WI38 (cell line): ENCODE data around the gene SLC22A25.
"Not testable (repeated sequence)": the region's sequence is repeated elsewhere in the genome, so short reads cannot be mapped to it uniquely, and the experiment has no call there.

Experiments used
- H3K4me3 ChIP-seq: 2 replicates; pipeline ENCODE4 v1.5.1; 2011; ENCODE audit warnings: low read depth, mild to moderate bottlenecking, control low read depth, low read length
- TF ChIP-seq, protein P1 (sequence below): IDR thresholded peaks from 2 replicates; pipeline ENCODE4 v1.5.1; 2012; ENCODE audit warnings: low read depth, mild to moderate bottlenecking, control low read depth, low read length

Gene SLC22A25

DNA sequence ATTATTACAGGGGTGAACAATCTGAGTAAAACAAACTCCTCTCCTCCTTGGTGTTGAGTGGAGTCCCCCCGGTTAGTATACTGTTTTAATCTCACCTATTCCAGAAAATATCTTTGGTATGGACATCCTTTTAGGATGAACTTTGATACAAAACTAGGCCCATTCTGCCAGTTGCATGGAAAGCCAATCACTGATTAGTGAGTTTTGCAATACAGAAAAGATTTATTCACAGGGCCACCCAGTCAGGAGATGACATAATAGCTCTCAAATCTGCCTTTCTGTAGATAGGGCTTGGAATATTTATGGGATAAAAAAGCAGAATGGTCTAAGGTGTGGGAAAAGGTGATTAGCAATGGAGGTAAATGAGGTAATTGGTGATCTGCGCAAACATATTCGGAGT is 30.3 kb upstream of the SLC22A25 start:
- TF ChIP-seq, protein P1, sequence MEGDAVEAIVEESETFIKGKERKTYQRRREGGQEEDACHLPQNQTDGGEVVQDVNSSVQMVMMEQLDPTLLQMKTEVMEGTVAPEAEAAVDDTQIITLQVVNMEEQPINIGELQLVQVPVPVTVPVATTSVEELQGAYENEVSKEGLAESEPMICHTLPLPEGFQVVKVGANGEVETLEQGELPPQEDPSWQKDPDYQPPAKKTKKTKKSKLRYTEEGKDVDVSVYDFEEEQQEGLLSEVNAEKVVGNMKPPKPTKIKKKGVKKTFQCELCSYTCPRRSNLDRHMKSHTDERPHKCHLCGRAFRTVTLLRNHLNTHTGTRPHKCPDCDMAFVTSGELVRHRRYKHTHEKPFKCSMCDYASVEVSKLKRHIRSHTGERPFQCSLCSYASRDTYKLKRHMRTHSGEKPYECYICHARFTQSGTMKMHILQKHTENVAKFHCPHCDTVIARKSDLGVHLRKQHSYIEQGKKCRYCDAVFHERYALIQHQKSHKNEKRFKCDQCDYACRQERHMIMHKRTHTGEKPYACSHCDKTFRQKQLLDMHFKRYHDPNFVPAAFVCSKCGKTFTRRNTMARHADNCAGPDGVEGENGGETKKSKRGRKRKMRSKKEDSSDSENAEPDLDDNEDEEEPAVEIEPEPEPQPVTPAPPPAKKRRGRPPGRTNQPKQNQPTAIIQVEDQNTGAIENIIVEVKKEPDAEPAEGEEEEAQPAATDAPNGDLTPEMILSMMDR = no peak
- no peak overlapping the region for H3K4me3 ChIP-seq

DNA sequence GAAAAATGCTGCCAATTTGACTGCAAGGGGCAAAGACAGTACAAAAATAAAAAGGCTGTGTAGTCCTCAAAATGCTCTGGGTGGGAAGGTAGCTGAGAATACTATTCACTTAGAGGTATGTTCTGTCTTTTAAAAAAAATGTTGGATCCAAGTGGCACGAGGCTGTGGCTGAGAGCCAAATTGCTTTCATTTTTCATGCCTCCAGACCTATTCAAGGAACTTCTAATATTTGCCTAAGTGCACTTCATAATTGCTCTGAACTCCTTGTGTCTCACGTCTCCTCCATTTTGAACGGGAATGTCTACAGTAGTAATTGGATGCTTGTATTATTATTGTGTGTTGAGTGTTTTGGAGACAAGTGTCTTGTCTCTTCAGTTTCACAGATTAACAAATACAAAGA is 19.1 kb upstream of the SLC22A25 start:
- TF ChIP-seq, protein P1 = no peak
- H3K4me3 ChIP-seq = no peak overlapping the region

DNA sequence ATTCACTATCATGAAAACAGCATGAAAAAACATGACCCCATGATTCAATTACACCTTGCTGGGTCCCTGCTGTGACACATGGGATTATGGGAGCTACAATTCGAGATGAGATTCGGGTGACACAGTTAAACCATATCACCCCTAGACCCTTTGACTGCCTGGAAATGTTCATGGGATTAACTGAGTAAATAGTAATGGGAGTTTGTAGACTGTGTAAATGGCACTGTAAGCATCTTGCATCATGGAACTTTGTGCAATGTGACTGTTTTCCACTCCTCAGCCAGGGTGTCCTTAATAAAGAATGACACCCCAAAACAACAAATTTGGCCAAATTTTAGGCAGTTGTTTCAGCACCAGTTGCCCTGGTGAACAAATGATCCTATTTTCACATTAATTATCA is 7.9 kb upstream of the SLC22A25 start:
- TF ChIP-seq, protein P1 = no peak

DNA sequence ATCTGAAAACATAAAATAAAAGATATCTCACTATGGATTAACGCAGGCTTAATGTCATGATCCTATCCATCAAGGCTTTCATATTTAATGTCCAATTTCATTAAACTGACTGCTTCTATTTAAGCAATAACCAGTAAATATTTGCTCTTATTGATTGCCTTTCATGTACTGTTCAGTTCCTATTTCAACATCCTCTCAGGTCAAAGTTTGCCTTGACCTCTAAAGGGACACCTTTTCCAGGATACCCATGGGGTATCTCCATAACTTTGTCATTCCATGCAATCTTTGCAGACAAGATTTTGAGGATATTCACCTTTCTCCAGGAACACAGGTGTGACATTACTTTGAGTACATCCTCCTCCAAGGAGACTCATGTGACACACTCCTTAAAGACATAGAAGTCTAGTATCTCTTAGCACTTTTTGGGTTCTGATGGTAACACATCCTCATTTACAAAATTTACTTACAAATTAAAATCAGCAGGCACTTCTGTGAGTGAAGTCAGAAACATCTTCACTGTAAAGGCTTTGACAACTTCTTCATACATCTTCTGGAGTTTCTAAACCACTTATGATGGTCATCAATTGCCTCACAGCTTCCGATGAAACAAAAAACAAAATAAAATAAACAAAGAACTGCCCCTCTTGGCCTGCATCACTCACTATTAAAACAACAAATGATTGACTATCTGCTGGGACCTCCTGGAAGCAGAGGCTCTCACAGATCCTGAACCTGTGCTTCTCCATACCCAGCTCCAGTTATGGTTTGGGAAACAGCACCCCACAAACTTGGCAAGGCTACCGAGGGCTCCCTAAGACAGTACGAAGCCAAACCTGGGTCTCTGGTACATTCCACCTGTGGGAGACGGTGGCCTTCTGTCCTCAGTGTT is 7.0 kb upstream of the SLC22A25 start:
- TF ChIP-seq, protein P1 = no peak
- H3K4me3 ChIP-seq = no peak overlapping the region

More for the DNA sequence above, 7.9 kb upstream of the SLC22A25 start:
- no peak overlapping the region for H3K4me3 ChIP-seq

DNA sequence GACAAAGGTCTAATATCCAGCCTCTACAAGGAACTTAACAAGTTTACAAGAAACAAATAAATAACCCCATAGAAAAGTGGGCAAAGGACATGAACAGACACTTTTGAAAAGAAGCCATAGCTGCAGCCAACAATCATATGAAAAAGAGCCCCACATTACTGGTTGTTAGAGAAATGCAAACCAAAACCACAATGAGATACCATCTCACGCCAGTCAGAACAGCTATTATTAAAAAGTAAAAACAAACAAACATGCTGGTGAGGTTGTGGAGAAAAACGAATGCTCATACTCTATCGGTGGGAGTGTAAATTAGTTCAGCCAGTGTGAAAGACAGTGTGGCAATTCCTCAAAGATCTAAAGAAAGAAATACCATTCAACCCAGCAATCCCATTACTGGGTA is 5.6 kb upstream of the SLC22A25 start:
- TF ChIP-seq, protein P1 = no peak
- no peak overlapping the region for H3K4me3 ChIP-seq

DNA sequence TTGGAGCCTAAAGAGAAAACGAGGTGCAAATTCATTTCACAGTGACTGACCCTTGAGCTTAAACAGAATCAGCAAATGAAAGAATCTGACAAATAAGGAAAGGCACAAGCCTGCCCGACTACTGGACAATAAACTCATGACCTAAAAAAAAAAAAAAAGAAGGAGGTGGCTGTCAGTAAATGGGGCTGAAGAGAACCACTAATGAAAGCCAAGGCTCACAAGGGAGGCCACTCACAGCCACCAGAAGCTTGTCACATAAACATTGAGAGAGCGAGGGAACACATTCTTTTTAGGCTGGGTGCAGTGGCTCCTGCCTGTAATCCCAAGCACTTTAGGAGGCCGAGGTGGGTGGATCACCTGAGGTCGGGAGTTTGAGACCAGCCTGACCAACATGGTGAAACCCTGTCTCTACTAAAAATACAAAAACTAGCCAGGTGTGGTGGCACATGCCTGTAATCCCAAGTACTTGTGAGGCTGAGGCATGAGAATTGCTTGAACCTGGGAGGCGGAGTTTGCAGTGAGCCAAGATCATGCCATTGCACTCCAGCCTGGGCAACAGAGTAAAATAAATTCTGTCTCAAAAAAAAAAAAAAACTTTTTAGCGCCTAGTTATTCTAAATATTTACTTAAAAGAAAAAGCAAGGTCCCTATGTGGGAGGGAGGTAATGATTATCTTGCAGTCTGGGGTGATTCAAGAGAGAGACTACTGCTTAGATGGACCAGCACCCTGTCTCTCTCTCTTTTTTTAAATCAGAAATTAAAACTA is 4.0 kb upstream of the SLC22A25 start:
- not testable (repeated sequence) for H3K4me3 ChIP-seq

DNA sequence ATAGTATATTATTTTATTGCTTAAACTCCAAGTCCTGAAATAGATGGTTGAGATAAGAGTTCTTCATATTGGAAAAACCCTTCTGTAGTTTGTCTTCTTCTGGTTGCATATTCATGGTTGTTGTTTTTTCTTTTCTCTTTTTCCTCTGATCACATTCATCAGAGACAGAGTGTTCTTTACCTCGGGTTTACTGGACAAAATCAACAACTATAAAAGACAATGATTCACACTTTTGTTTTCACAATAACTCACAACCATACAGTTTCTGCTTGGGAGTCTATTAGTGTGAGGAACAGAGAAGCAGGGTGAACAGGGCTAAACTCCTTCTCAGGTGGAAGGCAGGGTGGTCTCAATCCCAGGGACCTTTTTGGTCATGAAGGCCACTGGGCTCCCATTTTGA is 2.6 kb upstream of the SLC22A25 start:
- TF ChIP-seq, protein P1 = no peak
- H3K4me3 ChIP-seq = no peak overlapping the region
